GM21423 (cell line): ENCODE data around the gene IER3IP1.
"Not testable (repeated sequence)": the region's sequence is repeated elsewhere in the genome, so short reads cannot be mapped to it uniquely, and the experiment has no call there.

Experiments used
- ATAC-seq: cut with Tn5 transposase; IDR thresholded peaks from one replicate; pipeline ENCODE4 v1.9.1; 2021; ENCODE audit warnings: mild to moderate bottlenecking, moderate library complexity; ENCODE audit not compliant: unreplicated experiment

Gene IER3IP1, protein sequence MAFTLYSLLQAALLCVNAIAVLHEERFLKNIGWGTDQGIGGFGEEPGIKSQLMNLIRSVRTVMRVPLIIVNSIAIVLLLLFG

DNA sequence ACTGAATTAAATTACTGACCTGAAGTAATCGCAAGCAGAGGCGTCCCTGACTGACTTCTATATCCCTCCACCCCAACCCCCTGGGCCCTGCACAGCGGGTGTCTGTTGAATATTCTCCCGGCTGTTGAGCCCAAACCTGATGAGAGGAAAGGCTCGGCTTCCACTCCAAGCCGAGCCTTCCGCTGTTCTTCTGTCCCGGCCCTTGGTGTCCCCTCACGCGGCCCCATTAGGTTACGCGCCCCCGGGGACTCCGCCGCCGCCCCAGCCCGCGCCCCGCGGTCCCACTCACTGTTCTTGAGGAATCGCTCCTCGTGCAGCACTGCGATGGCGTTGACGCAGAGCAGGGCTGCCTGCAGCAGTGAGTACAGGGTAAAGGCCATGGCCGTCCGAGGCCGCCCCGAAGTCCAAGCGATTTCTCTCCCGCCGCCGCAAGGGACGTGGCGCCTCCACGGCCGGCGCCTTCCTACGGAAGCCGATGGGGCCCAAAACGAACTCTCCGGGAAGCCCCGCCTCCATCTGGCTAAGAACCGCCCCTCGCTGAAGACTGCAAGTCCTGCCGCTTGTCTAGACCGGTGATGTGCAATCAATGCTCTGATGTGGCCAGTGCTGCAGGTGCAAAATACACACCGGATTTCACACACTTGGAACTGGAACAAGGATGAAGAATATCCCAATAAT is at the start of gene IER3IP1:
IER3IP1 (minus strand) TSS at position 467 of the 678 bp plus-strand sequence; CDS start at position 380, 87 bp downstream.
- ATAC-seq, result peak; percentile 87

DNA sequence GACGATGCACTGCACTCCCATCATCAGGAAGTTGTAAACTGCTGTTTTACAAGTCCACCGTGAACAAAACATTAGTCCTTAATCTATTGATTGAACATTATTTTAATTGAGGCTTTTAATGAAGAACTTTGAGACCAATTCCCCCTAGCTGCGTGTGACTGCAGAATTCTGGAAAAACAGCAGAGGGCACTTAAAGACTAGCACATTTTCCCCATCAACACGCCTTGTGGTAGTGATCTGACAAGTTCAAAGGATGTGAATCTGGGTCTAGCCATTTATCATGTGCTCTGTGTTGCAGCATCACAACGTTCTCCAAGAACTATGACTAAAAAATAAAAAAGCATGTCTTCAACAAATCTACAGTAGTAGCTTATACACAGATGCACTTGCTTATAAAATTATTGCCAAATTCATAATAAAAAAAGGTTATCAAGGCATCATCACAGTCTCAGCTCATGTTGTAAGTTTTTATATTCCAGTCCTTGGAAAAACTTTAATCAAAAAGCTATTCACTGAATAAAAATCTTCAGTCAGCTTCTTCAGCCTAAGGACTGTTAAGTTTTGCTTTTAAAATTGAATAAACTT is 39.5 kb upstream of the IER3IP1 start:
- ATAC-seq, result no peak

DNA sequence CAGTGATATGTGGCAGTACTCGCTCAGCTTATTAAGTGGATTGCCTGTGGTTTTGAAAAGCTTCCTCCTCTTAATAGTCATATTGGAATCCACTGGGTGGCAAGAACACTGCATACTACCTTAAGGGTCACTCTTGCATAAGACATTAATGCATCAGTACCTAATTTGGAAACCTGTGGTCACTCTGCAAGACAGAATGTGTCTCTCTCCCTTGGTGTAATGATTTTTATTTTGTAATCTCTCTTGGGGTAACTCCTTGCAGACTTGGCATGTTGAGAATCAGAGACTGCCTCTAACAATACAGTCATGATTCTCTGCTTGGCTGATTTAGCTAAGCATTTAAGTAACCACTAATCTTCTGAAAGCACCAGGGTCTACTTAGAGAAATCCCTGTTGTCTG is 33.0 kb upstream of the IER3IP1 start:
- ATAC-seq, result no peak

DNA sequence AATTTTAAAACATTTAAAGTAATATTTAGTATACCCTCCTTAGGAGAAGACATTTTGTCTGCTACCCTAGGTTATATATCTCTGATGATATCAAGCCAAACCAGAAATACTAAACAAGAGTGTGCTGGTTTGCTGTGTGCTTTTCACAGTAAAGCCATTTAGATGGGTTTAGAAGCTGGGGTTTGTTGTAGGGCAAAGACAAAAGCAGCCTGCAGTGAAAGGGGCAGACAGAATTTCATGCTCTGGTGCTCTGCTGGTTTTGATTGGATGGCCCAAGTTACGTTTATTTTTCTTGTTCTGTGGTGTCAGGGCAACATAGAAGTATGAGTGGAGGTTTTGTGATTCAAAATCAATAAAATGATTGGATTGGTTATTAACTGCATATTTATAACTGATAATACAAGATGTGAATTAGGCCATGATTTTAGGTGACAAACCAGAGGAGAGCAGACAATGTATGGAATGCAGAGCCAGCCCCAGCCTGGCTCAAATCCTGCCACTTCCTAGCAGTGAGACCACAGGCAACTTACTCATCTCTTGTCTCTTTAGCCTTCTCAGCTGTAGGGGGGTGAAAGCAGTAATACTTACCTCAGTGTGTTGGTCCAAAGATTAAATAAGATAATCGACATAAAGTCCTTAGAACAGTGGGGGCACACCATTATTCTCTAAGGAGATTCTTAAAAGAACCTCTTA is 30.9 kb upstream of the IER3IP1 start:
- ATAC-seq, result no peak

DNA sequence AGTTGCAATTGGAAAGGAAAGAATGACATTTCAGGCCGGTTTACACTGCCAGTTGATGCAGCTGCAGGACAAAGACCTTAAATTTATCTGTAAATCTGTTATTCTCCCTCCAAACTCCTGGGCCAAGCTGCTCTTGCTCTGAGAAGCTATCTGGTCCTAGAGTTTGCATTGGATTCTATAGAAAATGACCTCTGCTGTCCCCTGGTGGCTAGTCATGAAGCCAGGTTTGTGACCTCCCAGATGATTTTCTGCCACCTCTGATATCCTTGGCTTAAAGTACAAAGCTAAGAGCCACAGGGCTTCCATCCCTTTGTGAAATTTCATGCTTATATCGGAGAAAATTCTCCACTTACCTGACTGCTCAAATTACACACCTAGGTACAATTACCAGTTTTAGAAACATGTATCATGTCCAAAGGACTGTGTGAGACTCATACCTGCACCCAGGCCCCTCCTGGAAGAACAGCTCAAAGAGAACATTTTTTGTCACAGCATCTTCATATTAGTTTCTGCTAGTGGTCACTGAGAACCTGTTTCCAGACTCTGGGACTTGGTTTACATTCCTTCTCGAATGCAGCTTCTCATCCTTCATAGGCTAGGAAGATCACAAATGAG is 28.9 kb upstream of the IER3IP1 start:
- ATAC-seq, result no peak

DNA sequence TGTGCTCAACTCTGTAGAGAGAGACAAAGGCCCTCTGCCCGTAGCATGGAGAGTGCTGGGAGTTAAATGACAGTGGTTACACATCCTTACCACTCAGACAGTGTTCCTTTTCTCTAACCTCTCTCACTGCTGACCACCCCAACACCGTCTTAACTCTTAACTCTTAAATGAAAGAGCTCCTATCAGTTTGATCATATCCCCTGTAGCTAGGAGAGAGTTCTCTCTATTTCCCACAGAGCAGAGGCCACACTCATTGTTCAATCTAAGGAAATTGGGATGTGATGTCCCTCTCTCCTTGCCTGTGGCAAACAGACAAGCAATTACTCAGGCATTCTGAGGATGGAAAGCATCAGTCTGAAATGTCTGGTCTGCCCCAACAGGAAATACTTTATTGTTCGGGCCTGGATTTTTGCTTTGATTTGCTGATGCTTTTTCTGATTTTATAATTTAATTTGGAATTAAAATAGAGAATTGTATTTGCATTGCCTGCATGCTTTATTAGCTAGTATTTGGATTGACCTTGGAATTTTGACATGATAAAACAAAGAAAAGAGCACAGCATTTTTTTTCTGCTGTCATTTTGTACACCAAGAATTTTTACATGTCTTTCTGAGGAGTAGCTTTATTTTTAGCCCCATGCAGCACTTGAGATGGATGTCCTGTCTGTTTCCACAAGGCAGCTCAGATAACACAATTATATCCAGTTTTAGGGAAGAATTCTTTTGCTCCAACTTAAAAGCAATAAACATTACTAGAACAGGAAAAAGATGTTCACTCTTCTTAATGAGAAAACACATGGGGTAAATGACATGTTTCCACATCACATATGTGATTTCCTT is 27.7 kb upstream of the IER3IP1 start:
- ATAC-seq, result no peak

DNA sequence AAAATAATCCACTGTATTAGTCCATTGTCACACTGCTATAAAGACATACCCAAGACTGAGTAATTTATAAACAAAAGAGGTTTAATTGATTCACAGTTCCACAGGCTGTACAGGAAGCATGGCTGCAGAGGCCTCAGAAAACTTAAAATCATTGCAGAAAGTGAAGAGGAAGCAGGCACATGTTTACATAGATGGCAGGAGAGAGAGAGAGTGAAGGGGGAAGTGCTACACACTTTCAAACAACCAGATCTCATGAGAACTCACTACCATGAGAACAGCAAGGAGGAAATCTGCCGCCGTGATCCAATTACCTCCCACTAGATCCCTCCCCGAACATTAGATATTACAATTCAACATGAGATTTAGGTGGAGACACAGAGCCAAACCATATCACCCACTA is 19.8 kb upstream of the IER3IP1 start:
- ATAC-seq, result not testable (repeated sequence)

DNA sequence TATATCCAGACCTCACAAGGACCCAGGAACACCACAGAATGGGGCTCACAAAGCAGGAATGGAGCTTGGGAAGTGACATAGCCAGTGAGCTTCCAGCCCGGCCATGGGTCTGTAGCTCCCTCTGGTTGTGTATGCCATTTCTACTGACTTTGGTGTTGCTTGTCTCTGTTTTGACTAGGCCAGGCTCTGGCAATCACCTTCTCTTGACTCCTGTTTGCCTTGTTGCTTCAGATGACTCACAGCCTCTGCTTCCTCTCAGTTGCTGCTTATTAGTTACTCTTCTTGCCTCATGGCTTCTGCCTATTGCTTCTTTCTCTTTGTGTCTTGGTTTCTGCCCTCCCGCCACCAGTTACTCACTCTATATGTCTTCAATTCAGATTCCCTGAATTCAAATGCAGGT is 15.8 kb upstream of the IER3IP1 start:
- no peak for ATAC-seq

DNA sequence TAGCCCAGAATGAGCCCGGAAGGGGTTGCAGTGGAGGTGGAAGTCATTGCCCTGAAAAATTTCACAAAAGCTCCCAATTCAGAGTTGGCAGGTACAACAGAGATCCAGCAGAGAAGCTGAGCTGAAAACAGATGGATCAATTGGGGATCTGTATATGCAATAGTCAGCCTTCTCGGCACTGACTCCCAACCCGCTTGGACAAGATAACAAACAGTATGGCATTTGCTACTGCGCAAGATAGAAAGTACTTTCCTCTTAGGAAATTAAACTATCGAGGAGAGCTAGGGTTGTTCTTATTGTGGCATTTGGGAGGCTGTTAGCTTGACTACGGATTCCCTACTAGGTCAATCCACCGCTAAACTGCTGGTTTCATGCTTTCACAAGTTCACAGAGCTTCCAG is 11.6 kb upstream of the IER3IP1 start:
- ATAC-seq, result no peak

DNA sequence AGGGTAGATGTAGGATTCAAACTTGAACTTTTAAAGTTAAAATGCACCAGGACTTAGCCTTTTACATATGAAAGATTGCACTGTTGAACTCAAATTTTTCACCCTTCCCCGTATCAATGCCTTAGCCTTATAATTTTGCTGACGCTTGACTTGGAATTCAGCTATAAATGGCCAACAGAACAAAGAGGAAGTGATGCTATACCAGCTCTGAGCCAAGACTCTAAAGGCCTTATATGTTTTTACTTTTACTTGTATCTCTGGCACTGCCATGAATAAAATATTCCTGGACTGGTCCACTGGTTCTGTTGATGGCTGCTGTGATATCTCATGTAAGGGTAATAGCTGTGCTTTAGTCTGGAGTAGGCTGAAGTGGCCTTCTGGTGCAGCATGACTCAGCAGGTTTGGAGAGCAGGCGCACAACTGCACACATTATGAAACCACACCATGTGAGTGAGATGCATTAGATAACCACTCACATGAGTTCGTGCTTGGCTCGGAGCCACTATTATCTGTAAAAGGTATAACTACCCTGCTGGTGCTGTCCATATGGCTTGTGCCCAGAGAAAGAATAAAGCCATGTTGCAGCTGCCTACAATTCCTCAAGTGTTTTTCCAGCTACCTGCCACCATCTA is 8.4 kb upstream of the IER3IP1 start:
- ATAC-seq, result no peak

DNA sequence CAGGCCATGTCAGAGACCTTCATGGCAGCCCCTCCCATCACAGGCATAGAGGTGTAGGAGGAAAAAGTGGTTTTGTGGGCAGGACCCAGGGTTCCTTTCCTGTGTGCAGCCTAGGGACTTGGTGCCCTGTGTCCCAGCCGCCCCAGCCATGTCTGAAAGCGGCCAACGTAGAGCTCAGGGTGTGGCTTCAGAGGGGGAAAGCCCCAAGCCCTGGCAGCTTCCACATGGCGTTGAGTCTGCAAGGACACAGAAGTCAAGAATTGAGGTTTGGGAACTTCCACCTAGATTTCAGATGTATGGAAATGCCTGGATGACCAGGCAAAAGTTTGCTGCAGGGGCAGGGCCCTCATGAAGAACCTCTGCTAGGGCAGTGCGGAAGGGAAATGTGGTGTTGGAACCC is 6.0 kb upstream of the IER3IP1 start:
- ATAC-seq, result not testable (repeated sequence)

DNA sequence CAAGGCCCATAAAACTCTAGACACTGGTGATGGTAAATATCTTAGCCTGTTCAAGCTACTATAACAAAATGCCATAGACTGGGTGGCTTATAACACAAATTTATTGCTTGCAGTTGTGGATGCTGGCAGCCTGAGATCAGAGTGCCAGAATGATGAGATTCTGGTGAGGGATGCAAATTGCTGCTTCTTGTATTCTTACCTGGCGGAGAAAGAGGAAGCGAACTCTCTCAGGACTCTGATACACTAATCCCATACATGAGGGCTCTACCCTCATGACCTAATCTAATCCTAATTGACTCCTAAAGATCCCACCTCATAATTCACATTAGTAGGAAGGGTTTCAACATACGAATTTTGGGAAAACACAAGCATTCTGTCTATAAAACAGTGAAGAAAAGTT is 4.6 kb upstream of the IER3IP1 start:
- no peak for ATAC-seq

DNA sequence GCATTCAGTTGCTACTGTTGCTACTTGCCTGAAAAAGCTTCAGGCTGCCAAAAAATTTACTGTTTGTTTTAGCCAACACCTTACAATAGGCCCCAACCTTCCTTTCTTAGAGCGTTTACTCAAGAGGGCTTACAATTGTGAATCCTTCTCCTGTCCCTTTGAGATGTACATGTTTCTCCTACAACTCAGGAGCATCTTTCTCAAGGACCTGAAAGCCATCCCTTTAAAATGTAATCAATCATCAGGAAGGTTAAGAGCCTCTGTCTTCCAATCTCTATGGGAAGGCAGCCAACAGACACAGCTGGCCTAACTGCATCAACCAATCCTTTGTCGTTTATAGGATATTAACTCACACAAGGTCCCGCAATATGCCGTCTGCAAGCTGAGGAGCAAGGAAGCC is 3.4 kb upstream of the IER3IP1 start:
- no peak for ATAC-seq

DNA sequence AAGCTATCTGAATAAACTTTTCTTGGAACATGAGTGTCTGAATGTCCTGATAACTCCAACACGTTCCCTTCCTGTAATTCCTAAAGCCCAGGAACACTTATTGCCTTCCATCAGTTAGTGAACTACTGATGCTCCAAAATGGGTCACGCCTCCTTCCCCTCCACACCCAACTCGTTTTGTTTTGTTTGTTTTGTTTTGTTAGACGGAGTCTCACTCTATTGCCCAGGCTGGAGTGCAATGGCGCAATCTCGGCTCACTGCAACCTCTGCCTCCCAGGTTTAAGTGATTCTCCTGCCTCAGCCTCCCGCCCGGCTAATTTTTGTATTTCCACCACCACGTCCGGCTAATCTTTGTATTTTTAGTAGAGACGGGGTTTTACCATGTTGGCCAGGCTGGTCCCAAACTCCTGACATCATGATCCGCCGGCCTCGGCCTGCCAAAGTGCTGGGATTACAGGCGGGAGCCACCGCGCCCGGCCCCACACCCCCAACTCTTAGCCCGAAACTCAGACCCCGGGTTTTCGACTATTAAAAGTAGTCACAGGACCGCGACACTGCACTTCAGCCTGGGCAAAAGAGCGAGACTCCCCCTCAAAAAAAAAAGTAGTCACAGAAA is 774 bp downstream of the IER3IP1 start:
- ATAC-seq, result no peak

DNA sequence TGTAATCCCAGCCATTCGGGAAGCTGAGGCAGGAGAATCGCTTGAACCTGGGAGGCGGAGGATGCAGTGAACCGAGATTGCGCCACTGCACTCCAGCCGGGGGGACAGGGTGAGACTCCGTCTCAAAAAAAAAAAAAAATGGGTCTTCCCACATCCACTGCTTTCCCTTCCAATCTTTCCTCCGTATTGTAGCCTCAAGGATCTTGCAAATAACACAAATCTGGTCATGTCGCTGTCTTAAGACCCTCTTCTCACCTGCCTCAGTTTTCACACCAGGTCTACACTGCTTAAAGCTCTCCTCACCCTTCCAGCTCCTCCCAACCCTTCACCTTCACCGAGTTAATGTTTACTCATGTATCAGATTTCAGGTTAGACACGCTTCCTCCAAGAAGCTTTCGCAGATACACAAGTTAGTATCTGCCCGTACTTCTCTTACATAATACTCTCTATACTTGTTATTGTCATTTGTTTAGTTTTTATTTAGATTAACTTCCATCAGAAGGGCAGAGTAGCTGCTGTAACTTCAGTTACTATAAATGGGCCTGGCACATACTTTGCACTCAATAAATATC is 1.5 kb downstream of the IER3IP1 start:
- ATAC-seq, result no peak

DNA sequence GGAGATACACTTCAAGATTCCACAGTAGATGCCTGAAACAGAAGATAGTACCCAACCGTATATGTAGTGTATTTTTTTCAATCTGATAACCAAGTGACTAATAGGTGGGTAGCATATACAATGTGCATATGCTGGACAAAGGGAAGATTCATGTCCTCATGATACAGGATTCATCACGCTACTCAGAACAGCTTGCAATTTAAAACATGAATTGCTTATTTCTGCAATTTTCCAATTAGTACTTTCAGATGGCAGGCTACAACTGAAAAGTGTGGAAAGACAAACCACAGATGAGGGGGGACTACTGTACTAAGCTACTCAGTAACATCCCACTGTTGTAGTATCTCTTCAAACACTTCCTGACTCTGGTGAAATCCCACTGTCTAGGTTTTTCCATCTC is 3.7 kb downstream of the IER3IP1 start:
- no peak for ATAC-seq

DNA sequence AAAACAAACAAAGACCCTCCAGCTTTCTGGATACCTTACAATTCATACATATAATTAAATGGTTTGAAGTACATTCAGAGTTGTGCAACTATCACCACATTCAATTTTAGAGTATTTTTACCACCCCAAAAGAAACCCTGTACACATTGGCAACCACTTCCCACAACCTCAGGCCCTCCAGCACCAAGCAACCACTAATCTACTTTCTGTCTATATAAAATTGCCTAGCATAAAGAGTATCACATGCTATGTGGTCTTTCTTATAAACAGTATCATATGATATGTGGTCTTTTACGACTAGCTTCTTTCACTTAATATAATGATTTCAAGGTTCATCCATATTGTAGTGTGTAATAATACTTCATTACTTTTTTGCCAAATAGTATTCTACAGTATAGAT is 7.3 kb downstream of the IER3IP1 start:
- no peak for ATAC-seq

DNA sequence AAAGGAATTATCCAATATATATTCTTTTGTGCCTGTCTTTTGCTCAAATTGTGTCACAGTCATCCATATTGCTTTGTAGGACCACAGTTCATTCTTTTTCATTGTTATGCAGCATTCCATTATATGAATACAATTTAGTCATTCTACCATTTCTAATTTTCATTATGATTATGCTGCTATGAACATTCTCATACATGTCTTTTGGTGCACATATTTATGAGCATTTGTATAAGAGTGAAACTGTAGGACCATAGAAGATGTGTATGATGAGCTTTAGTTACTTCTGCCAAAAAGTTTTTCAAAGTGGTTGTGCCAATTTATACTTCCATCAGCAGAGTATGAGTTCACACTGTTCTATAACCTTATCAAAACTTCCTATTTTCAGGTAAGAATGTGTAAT is 7.7 kb downstream of the IER3IP1 start:
- no peak for ATAC-seq

DNA sequence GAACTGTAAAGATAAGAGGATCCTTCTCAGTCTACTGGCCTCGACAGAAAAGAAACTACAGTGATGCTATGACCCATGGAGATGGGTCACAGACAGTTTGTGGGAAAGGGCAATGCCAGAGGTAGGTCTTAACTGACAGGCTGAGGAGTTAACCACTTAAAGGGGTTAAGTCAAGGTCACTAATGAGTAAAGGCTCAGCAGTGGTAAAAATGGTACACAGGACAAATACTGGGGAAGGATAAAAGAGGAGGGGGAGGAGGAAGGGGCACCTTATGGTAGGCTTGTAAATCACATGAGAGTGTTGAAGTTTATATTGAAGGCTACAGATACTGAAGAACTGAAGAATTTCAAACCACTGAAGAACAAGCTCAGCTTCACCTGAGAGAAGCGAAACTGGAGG is 9.9 kb downstream of the IER3IP1 start:
- no peak for ATAC-seq

DNA sequence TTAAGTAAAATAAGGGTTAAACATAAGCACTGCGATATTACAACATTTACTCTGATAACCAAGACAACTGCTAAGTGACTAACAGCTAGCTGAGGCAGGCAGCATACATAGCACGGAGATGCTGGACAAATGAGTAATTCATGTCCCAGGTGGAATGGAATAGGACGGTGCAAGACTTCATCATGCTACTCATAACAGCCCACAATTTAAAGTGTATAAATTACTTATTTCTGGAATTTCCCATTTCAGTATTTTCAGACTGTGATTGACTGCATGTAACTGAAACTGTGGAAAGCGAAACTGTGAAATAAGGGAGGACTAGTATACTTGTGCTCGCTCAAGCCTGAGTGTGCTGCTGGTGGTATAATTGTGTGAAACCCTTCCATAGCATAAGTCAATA is 12.9 kb downstream of the IER3IP1 start:
- ATAC-seq, result peak; percentile 81
